K562 (cell line): Measurements from ENCODE around the gene INPP4B. TPM values are rescaled to one million over a fixed set of nuclear protein-coding genes. Genes with fewer than 3 reads are reported as not detected.

Source experiments
- ATAC-seq: fragments of 200-7000 bp; cut with Tn5 transposase; 3 replicates; pipeline ENCODE4 v1.9.1; 2020; ENCODE audit warnings: moderate library complexity
- BruUV-seq: library from RNA; stranded (reverse); fragments of 400-500 nt; replicated peaks from 2 replicates; lab custom pipeline; 2021; lab: Mats Ljungman, UMichigan
- CTCF ChIA-PET: fragments of 300-600 bp; formaldehyde crosslinking; extraction: SDS; loops from one replicate; lab custom pipeline; 2021; ENCODE audit warnings: low intra/inter-chr PET ratio; lab: Yijun Ruan, JAX
- POLR2A ChIA-PET: fragments of 300-600, 350-650 bp; sonication (Branson Sonifier 250); formaldehyde crosslinking; extraction: SDS; loops from one replicate; lab custom pipeline; 2021; ENCODE audit warnings: antibody characterized with exemption, inconsistent platforms; lab: Yijun Ruan, JAX
- DNase-seq, 4 experiments: peaks; one replicate each; pipeline versions ENCODE4 v3.0.0 to v3.0.0-alpha.2; 2011 to 2018; ENCODE audit warnings: low spot score in 3 of 4, mixed read lengths in 3 of 4; ENCODE audit errors: extremely low read depth in 1 of 4
- FAIRE-seq: peaks from 2 replicates; lab custom pipeline; 2011; peaks lifted over from hg19 to GRCh38; lab: Jason Lieb, UNC
- H2AFZ ChIP-seq: 2 replicates; pipeline ENCODE4 v1.6.0; 2011; ENCODE audit warnings: low read depth, low read length, control low read depth, inconsistent platforms
- H3K27ac ChIP-seq: fragments of 200-600 bp; 3 replicates; pipeline ENCODE4 v1.8.0; 2011; ENCODE audit warnings: low read depth, mild to moderate bottlenecking, control low read depth, inconsistent platforms, low read length, moderate library complexity, mixed read lengths; ENCODE audit errors: extremely low read depth
- H3K27me3 ChIP-seq, 2 experiments: fragments of 300-600 bp in 1 of 2; 2 replicates in 1 of 2; 3 replicates in 1 of 2; pipeline versions ENCODE4 v1.6.0 to v1.8.0; 2011; ENCODE audit warnings: inconsistent platforms in 2 of 2, low read length in 2 of 2, mild to moderate bottlenecking in 1 of 2, mixed read lengths in 1 of 2, moderate library complexity in 1 of 2; ENCODE audit not compliant: control insufficient read depth in 2 of 2, insufficient read depth in 2 of 2
- H3K36me3 ChIP-seq: fragments of 300-600 bp; 3 replicates; pipeline ENCODE4 v1.8.0; 2011; ENCODE audit warnings: mild to moderate bottlenecking, low read length, inconsistent platforms; ENCODE audit not compliant: control insufficient read depth, insufficient read depth
- H3K4me1 ChIP-seq, 2 experiments: fragments of 200-600 bp in 1 of 2; replicated peaks in 1 of 2; 2 replicates in 1 of 2; 3 replicates in 1 of 2; pipeline versions ENCODE4 v1.5.1 to v1.8.0; 2011; ENCODE audit warnings: inconsistent platforms in 2 of 2, low read length in 2 of 2, mild to moderate bottlenecking in 1 of 2, mixed read lengths in 1 of 2, moderate library complexity in 1 of 2; ENCODE audit not compliant: control insufficient read depth in 2 of 2, insufficient read depth in 2 of 2
- H3K4me2 ChIP-seq: 2 replicates; pipeline ENCODE4 v1.6.1; 2011; ENCODE audit warnings: low read length, control low read depth, inconsistent platforms, mixed read lengths; ENCODE audit not compliant: insufficient read depth
- H3K4me3 ChIP-seq: fragments of 200-600 bp; sonication (generic), shearing (Covaris generic); 2 replicates; pipeline ENCODE4 v1.5.1; 2016; ENCODE audit warnings: control low read depth, inconsistent platforms
- H3K79me2 ChIP-seq: fragments of 200-600 bp; 3 replicates; pipeline ENCODE4 v1.8.0; 2011; ENCODE audit warnings: low read length, inconsistent platforms; ENCODE audit not compliant: control insufficient read depth, insufficient read depth
- H3K9ac ChIP-seq, 2 experiments: 2 replicates each; pipeline versions ENCODE4 v1.6.0 to v1.6.1; 2011; ENCODE audit warnings: low read depth in 2 of 2, low read length in 2 of 2, control low read depth in 1 of 2, inconsistent platforms in 1 of 2, mild to moderate bottlenecking in 1 of 2, mixed read lengths in 1 of 2; ENCODE audit not compliant: insufficient read depth in 1 of 2
- H3K9me1 ChIP-seq: one replicate; pipeline ENCODE4 v1.6.0; 2011; ENCODE audit warnings: inconsistent platforms, mild to moderate bottlenecking, low read length, moderate library complexity; ENCODE audit not compliant: control insufficient read depth, insufficient read depth
- H3K9me3 ChIP-seq: replicated peaks from 2 replicates; pipeline ENCODE4 v1.5.1; 2011; ENCODE audit warnings: low read depth, low read length, inconsistent platforms; ENCODE audit not compliant: control insufficient read depth, insufficient read depth
- H4K20me1 ChIP-seq: replicated peaks from 2 replicates; pipeline ENCODE4 v1.6.1; 2011; ENCODE audit warnings: low read length, inconsistent platforms, mixed read lengths; ENCODE audit not compliant: control insufficient read depth, insufficient read depth
- JUNB ChIP-seq: fragments of 450-650 bp; formaldehyde crosslinking; conservative IDR thresholded peaks from 2 replicates; pipeline ENCODE4 v1.4.0; 2020; ENCODE audit warnings: mild to moderate bottlenecking
- KLF1 ChIP-seq: fragments of 450-650 bp; IDR thresholded peaks from 2 replicates; pipeline ENCODE4 v1.6.1; 2016; ENCODE audit warnings: missing genetic modification characterization, missing compliant biosample characterization
- SLC30A9 ChIP-seq: fragments of 250-450 bp; sonication (Bioruptor Pico); IDR thresholded peaks from 2 replicates; pipeline ENCODE4 v1.8.0; 2022; ENCODE audit warnings: mild to moderate bottlenecking, moderate library complexity
- STAT5A ChIP-seq: IDR thresholded peaks from 2 replicates; pipeline ENCODE4 v1.6.1; 2012; ENCODE audit warnings: low read length, inconsistent platforms, borderline replicate concordance
- TRIM28 ChIP-seq: fragments of 450-650 bp; IDR thresholded peaks from 2 replicates; pipeline ENCODE4 v1.6.1; 2017
- ZBTB7A ChIP-seq: IDR thresholded peaks from 2 replicates; pipeline ENCODE4 v1.6.1; 2011; ENCODE audit warnings: low read depth, mild to moderate bottlenecking, low read length, moderate library complexity, borderline replicate concordance; ENCODE audit not compliant: control insufficient read depth
- ZNF121 ChIP-seq: sonication (generic); formaldehyde crosslinking; conservative IDR thresholded peaks from 2 replicates; pipeline ENCODE4 v1.8.0; 2022; ENCODE audit warnings: missing genetic modification reagents
- ZNF133 ChIP-seq: fragments of 250-450 bp; sonication (Bioruptor Pico); IDR thresholded peaks from 2 replicates; pipeline ENCODE4 v1.4.0; 2020; ENCODE audit warnings: mild to moderate bottlenecking
- ZNF311 ChIP-seq: fragments of 250-450 bp; sonication (Bioruptor Pico); IDR thresholded peaks from 2 replicates; pipeline ENCODE4 v1.4.0; 2020; ENCODE audit warnings: mild to moderate bottlenecking, moderate library complexity
- ZNF431 ChIP-seq: sonication (generic); formaldehyde crosslinking; IDR thresholded peaks from 2 replicates; pipeline ENCODE4 v1.8.0; 2022; ENCODE audit warnings: mild to moderate bottlenecking, missing genetic modification reagents
- WGBS: fragments of 100-300 bp; shearing (Covaris generic); methylation state at CpG from one replicate; pipeline ENCODE4 v1.1.6; 2016; ENCODE audit warnings: low coverage, mixed read lengths; ENCODE audit not compliant: insufficient coverage; ENCODE audit errors: missing lambda C conversion rate; 5-methylcytosine and 5-hydroxymethylcytosine counted together
- in situ Hi-C: fragments of 300-500 bp; cut with MboI; formaldehyde crosslinking; loops from 4 replicates; pipeline ENCODE4 v1.15.0; 2018; ENCODE audit warnings: inconsistent platforms, mixed read lengths
- intact Hi-C: fragments of 100-400 bp; cut with micrococcal nuclease; formaldehyde crosslinking; loops from 2 replicates; pipeline ENCODE4 v1.14.2; 2022
- polyA plus RNA-seq, 8 experiments: library from polyadenylated mRNA; depleted of rRNA in 4 of 8; stranded (reverse) in 5 of 8; unstranded in 3 of 8; fragments of >200 nt; fragmentation: Nextera tagmentation in 2 of 8; fragmentation: Illumina TruSeq in 1 of 8; extraction: Ambion mirVana in 2 of 8; extraction: Trizol in 1 of 8; gene quantifications; 2 replicates each; pipeline versions ENCODE4 v1.2.1 to v1.2.3, GENCODE V29; 2011 to 2014; ENCODE audit warnings: inconsistent platforms in 1 of 8, missing spikeins in 1 of 8
- total RNA-seq, 7 experiments: library from RNA; depleted of rRNA in 6 of 7; stranded (reverse); fragments of >200 nt in 6 of 7; fragmentation: Illumina TruSeq in 2 of 7; extraction: Trizol in 2 of 7; gene quantifications; 2 replicates each; pipeline versions ENCODE4 v1.2.1 to v1.2.3, GENCODE V29; 2011 to 2021; ENCODE audit warnings: low replicate concordance in 1 of 7
- TF ChIP-seq, protein P1 (sequence below): fragments of 150-350 bp; conservative IDR thresholded peaks from 2 replicates; pipeline ENCODE4 v1.6.1; 2014; ENCODE audit warnings: low read length
- TF ChIP-seq, protein P2 (sequence below): fragments of 450-650 bp; formaldehyde crosslinking; IDR thresholded peaks from 2 replicates; pipeline ENCODE4 v1.4.0; 2020; ENCODE audit warnings: mild to moderate bottlenecking, moderate library complexity
- TF ChIP-seq, protein P3 (sequence below), 2 experiments: fragments of 450-650 bp in 1 of 2; sonication (generic) in 1 of 2; formaldehyde crosslinking in 1 of 2; IDR thresholded peaks in 1 of 2; conservative IDR thresholded peaks in 1 of 2; 2 replicates each; pipeline versions ENCODE4 v1.6.1 to v1.8.1; 2016 to 2023; ENCODE audit warnings: mild to moderate bottlenecking in 2 of 2, moderate library complexity in 2 of 2, inconsistent platforms in 1 of 2, missing genetic modification reagents in 1 of 2

The INPP4B gene
- total and polyA plus RNA-seq, 9 of the 15 experiments (the other 6 are each of a cell fraction or from before 2014, with no cell fraction given): 0.04 to 0.11 TPM; not detected in 7

DNA sequence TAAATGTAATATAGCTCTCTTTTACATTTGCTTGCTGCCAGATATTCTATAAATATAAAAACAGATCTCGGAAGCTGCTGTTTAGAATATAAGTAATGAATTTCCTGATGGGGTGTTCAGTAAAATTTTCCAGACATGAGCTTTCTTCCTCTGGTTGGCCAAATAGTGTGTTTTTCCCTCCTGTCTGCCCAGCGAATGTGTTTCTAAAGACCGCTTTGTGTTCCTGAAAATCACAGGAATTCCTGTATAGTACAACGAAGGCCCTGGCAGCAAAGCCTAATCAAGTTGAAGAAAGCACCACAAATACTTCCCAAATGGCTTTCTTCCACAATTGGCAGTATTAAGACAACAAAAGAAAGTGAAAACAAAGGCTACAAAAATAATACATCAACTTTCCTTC, 494.1 kb downstream of the INPP4B start:
- Histone ChIP-seq H3K9ac (no peak overlapping the region), H3K9me3 (no peaks in the 10 kb centered on the region), H3K36me3 (no peaks in the 10 kb centered on the region), H3K4me3 (no peak overlapping the region), H3K79me2 (no peaks in the 10 kb centered on the region), H2AFZ (no peak overlapping the region), H3K9me1 (no peaks in the 10 kb centered on the region), H3K4me1 (no peaks in the 10 kb centered on the region), H4K20me1 (no peaks in the 10 kb centered on the region), H3K27ac (no peak overlapping the region), H3K4me2 (no peak overlapping the region), H3K27me3 (no peaks in the 10 kb centered on the region)
- ATAC-seq (no peak), FAIRE-seq (no peak), DNase-seq (no peak)
- POLR2A ChIA-PET: no interaction called here
- BruUV-seq: no TSS peak
- intact Hi-C loops (no loop called here), in situ Hi-C loops (no loop called here)
- CTCF ChIA-PET: no interaction called here
- WGBS: 0% methylated on average over 4 of the region's 4 CpGs
- TF ChIP-seq SLC30A9 (CRISPR knock-in tag): no peak
- TF ChIP-seq KLF1 (tag): no peak
- no peak for TF ChIP-seq ZNF431 (CRISPR knock-in tag)
- no peak for TF ChIP-seq ZBTB7A
- no peak for TF ChIP-seq TRIM28
- no peak for TF ChIP-seq ZNF133 (CRISPR knock-in tag)
- TF ChIP-seq ZNF311 (CRISPR knock-in tag): no peak
- TF ChIP-seq, protein P1, sequence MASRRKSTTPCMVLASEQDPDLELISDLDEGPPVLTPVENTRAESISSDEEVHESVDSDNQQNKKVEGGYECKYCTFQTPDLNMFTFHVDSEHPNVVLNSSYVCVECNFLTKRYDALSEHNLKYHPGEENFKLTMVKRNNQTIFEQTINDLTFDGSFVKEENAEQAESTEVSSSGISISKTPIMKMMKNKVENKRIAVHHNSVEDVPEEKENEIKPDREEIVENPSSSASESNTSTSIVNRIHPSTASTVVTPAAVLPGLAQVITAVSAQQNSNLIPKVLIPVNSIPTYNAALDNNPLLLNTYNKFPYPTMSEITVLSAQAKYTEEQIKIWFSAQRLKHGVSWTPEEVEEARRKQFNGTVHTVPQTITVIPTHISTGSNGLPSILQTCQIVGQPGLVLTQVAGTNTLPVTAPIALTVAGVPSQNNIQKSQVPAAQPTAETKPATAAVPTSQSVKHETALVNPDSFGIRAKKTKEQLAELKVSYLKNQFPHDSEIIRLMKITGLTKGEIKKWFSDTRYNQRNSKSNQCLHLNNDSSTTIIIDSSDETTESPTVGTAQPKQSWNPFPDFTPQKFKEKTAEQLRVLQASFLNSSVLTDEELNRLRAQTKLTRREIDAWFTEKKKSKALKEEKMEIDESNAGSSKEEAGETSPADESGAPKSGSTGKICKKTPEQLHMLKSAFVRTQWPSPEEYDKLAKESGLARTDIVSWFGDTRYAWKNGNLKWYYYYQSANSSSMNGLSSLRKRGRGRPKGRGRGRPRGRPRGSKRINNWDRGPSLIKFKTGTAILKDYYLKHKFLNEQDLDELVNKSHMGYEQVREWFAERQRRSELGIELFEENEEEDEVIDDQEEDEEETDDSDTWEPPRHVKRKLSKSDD: no peak
- no peak for TF ChIP-seq ZNF121 (CRISPR knock-in tag)
- TF ChIP-seq JUNB (CRISPR knock-in tag): no peak
- TF ChIP-seq, protein P2, sequence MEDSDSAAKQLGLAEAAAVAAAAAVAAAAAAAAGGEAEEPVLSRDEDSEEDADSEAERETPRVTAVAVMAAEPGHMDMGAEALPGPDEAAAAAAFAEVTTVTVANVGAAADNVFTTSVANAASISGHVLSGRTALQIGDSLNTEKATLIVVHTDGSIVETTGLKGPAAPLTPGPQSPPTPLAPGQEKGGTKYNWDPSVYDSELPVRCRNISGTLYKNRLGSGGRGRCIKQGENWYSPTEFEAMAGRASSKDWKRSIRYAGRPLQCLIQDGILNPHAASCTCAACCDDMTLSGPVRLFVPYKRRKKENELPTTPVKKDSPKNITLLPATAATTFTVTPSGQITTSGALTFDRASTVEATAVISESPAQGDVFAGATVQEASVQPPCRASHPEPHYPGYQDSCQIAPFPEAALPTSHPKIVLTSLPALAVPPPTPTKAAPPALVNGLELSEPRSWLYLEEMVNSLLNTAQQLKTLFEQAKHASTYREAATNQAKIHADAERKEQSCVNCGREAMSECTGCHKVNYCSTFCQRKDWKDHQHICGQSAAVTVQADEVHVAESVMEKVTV: no peak
- TF ChIP-seq, protein P3, sequence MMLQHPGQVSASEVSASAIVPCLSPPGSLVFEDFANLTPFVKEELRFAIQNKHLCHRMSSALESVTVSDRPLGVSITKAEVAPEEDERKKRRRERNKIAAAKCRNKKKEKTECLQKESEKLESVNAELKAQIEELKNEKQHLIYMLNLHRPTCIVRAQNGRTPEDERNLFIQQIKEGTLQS (IDR thresholded peaks at IDR 0.05): no peak
- TF ChIP-seq, protein P3 (CRISPR knock-in tag; conservative IDR thresholded peaks at IDR 0.05): no peak
- no peak for TF ChIP-seq STAT5A
